Endodermal cell (in vitro differentiated cells): Measurements from ENCODE around the gene PYGB. TPM values are rescaled to one million over a fixed set of nuclear protein-coding genes. Genes with fewer than 3 reads are reported as not detected.

ENCODE experiments used
- DNase-seq: peaks from one replicate; pipeline ENCODE4 v3.0.0-alpha.2; 2017
- H3K27ac ChIP-seq: 2 replicates; pipeline ENCODE4 v1.5.1; 2013; ENCODE audit warnings: mild to moderate bottlenecking, low read depth, low read length, moderate library complexity
- H3K27me3 ChIP-seq: 2 replicates; pipeline ENCODE4 v1.6.1; 2013; ENCODE audit warnings: mild to moderate bottlenecking, low read length, moderate library complexity; ENCODE audit not compliant: insufficient read depth, control insufficient read depth, poor library complexity, severe bottlenecking
- H3K36me3 ChIP-seq: 2 replicates; pipeline ENCODE4 v1.7.0; 2013; ENCODE audit warnings: mild to moderate bottlenecking, low read length, moderate library complexity; ENCODE audit not compliant: control insufficient read depth, insufficient read depth
- H3K4me1 ChIP-seq: one replicate; pipeline ENCODE4 v1.7.0; 2013; ENCODE audit warnings: low read length; ENCODE audit not compliant: control insufficient read depth, insufficient read depth
- H3K4me3 ChIP-seq: 2 replicates; pipeline ENCODE4 v1.5.1; 2013; ENCODE audit warnings: mild to moderate bottlenecking, low read length, moderate library complexity
- H3K9ac ChIP-seq: 2 replicates; pipeline ENCODE4 v1.6.1; 2013; ENCODE audit warnings: mild to moderate bottlenecking, low read length, moderate library complexity; ENCODE audit not compliant: poor library complexity, severe bottlenecking; ENCODE audit errors: extremely low read depth
- H3K9me3 ChIP-seq: 2 replicates; pipeline ENCODE4 v1.6.1; 2013; ENCODE audit warnings: mild to moderate bottlenecking, low read length, moderate library complexity; ENCODE audit not compliant: control insufficient read depth
- H3K27ac Mint-ChIP-seq: 2 replicates; pipeline ENCODE4 v1.8.0; 2020; ENCODE audit warnings: mixed read lengths
- H3K27me3 Mint-ChIP-seq: 2 replicates; pipeline ENCODE4 v1.8.0; 2021; ENCODE audit warnings: mild to moderate bottlenecking, mixed read lengths; ENCODE audit not compliant: insufficient read depth
- H3K36me3 Mint-ChIP-seq: 2 replicates; pipeline ENCODE4 v1.8.0; 2020; ENCODE audit warnings: low read depth, mixed read lengths
- H3K4me1 Mint-ChIP-seq: 2 replicates; pipeline ENCODE4 v1.8.0; 2020; ENCODE audit warnings: mixed read lengths
- H3K4me3 Mint-ChIP-seq: 2 replicates; pipeline ENCODE4 v1.8.0; 2020; ENCODE audit warnings: mild to moderate bottlenecking, moderate library complexity, mixed read lengths
- H3K9me3 Mint-ChIP-seq: 2 replicates; pipeline ENCODE4 v1.8.0; 2020; ENCODE audit warnings: mild to moderate bottlenecking, mixed read lengths
- WGBS, 2 experiments: methylation state at CpG; one replicate each; pipeline versions ENCODE4 v1.1.5 to v1.1.7; 2013; ENCODE audit warnings: missing lambda C conversion rate in 2 of 2, mixed read lengths in 1 of 2; ENCODE audit not compliant: insufficient coverage in 1 of 2, insufficient read length in 1 of 2; 5-methylcytosine and 5-hydroxymethylcytosine counted together
- total RNA-seq, 2 donors: library from RNA; stranded (reverse); fragmentation: NEBNext Ultra II Directional in 1 of 2; extraction: Animal tissue kit (Norgen Biotek cat#: 25700) in 1 of 2; gene quantifications; 2 replicates in 1 of 2; 3 replicates in 1 of 2; pipeline ENCODE4 v1.2.1, GENCODE V29; 2021
- TF ChIP-seq, protein P1 (sequence below): fragments of 200-600 bp; sonication (generic); conservative IDR thresholded peaks from 2 replicates; pipeline ENCODE4 v1.5.0; 2021; ENCODE audit warnings: antibody characterized with exemption, mild to moderate bottlenecking

The PYGB gene
- total RNA-seq, 2 donors from 2014 or later = 59.3 to 66.8 TPM

DNA sequence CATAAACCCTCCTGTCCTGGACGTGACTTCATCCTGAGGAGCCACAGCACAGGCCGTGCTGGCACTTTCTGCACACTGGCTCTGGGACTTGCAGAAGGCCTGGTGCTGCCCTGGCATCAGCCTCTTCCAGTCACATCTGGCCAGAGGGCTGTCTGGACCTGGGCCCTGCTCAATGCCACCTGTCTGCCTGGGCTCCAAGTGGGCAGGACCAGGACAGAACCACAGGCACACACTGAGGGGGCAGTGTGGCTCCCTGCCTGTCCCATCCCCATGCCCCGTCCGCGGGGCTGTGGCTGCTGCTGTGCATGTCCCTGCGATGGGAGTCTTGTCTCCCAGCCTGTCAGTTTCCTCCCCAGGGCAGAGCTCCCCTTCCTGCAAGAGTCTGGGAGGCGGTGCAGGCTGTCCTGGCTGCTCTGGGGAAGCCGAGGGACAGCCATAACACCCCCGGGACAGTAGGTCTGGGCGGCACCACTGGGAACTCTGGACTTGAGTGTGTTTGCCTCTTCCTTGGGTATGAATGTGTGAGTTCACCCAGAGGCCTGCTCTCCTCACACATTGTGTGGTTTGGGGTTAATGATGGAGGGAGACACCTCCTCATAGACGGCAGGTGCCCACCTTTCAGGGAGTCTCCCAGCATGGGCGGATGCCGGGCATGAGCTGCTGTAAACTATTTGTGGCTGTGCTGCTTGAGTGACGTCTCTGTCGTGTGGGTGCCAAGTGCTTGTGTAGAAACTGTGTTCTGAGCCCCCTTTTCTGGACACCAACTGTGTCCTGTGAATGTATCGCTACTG, 22.0 kb upstream of the PYGB start:
- Histone ChIP-seq H3K9me3 (no peaks in the 10 kb centered on the region), H3K27ac (no peak overlapping the region), H3K4me3 (no peak overlapping the region), H3K27me3 (no peaks in the 10 kb centered on the region), H3K9ac (no peak overlapping the region), H3K4me1 (peaks cover 14% of the 10 kb centered on the region), H3K36me3 (peaks cover 7% of the 10 kb centered on the region)
- TF ChIP-seq, protein P1, sequence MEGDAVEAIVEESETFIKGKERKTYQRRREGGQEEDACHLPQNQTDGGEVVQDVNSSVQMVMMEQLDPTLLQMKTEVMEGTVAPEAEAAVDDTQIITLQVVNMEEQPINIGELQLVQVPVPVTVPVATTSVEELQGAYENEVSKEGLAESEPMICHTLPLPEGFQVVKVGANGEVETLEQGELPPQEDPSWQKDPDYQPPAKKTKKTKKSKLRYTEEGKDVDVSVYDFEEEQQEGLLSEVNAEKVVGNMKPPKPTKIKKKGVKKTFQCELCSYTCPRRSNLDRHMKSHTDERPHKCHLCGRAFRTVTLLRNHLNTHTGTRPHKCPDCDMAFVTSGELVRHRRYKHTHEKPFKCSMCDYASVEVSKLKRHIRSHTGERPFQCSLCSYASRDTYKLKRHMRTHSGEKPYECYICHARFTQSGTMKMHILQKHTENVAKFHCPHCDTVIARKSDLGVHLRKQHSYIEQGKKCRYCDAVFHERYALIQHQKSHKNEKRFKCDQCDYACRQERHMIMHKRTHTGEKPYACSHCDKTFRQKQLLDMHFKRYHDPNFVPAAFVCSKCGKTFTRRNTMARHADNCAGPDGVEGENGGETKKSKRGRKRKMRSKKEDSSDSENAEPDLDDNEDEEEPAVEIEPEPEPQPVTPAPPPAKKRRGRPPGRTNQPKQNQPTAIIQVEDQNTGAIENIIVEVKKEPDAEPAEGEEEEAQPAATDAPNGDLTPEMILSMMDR = no peak
- peak overlapping the region; percentile 26 for H3K27ac Mint-ChIP-seq
- peaks cover 25% of the 10 kb centered on the region for H3K4me1 Mint-ChIP-seq
- H3K9me3 Mint-ChIP-seq = no peaks in the 10 kb centered on the region
- no peaks in the 10 kb centered on the region for H3K27me3 Mint-ChIP-seq
- no peak for DNase-seq
- H3K36me3 Mint-ChIP-seq = peaks cover 11% of the 10 kb centered on the region
- 94% methylated on average over 11 to 16 of the region's 16 CpGs for WGBS, 2 experiments
- no peak overlapping the region for H3K4me3 Mint-ChIP-seq

GRCh38 chr20:25226433-25227316, 21.2 kb upstream of the PYGB start:
- Histone ChIP-seq H3K27ac (peak overlapping the region; percentile 17), H3K9ac (no peak overlapping the region), H3K27me3 (no peaks in the 10 kb centered on the region), H3K36me3 (peaks cover 2% of the 10 kb centered on the region), H3K4me3 (no peak overlapping the region), H3K9me3 (no peaks in the 10 kb centered on the region), H3K4me1 (peaks cover 14% of the 10 kb centered on the region)
- H3K4me1 Mint-ChIP-seq = peaks cover 25% of the 10 kb centered on the region
- DNase-seq = no peak
- no peaks in the 10 kb centered on the region for H3K9me3 Mint-ChIP-seq
- no peaks in the 10 kb centered on the region for H3K27me3 Mint-ChIP-seq
- no peak overlapping the region for H3K4me3 Mint-ChIP-seq
- peaks cover 11% of the 10 kb centered on the region for H3K36me3 Mint-ChIP-seq
- TF ChIP-seq, protein P1 = no peak
- peak overlapping the region; percentile 26 for H3K27ac Mint-ChIP-seq
- 90 to 94% methylated on average over 19 to 28 of the region's 28 CpGs for WGBS, 2 experiments

- peaks cover 13% of the 10 kb centered on the region for H3K4me1 ChIP-seq
- Mint-ChIP-seq H3K9me3 (no peaks in the 10 kb centered on the region), H3K36me3 (peaks cover 8% of the 10 kb centered on the region), H3K4me3 (no peak overlapping the region), H3K27me3 (no peaks in the 10 kb centered on the region), H3K27ac (no peak overlapping the region), H3K4me1 (peaks cover 20% of the 10 kb centered on the region)
- H3K9ac ChIP-seq = no peak overlapping the region
- WGBS, 2 experiments = 92 to 98% methylated on average over 8 to 12 of the region's 12 CpGs
- no peaks in the 10 kb centered on the region for H3K27me3 ChIP-seq
- no peak for DNase-seq
- no peak overlapping the region for H3K27ac ChIP-seq
- TF ChIP-seq, protein P1 = no peak
- H3K9me3 ChIP-seq = no peaks in the 10 kb centered on the region
- no peak overlapping the region for H3K4me3 ChIP-seq
- H3K36me3 ChIP-seq = no peaks in the 10 kb centered on the region
Observed at GRCh38 chr20:25227317-25227831, 20.5 kb upstream of the PYGB start.
